ENCODE results near the gene DOCK9.

DNA sequence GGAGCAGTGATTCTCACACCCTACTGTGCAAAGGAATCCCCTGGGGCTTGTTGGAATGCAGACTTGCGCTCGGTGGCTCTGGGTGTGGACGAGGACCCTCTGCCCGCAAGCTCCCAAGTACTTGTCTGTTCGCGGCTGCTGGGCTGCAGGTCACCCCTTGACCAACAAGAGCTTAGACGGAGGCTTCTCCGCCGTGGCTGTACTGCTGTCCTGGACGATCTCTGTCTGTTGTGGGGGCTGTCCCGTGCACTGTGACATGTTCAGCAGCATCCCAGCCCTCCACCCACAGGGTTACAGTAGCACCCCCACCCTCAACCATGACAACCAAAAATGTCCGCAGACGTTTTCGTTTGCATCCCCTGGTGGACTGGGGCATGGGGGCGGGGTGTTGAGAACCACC, 202.5 kb downstream of the DOCK9 start:
- no peak for TF ChIP-seq POLR2A (IDR thresholded peaks at IDR 0.05)
- TF ChIP-seq, protein P1, sequence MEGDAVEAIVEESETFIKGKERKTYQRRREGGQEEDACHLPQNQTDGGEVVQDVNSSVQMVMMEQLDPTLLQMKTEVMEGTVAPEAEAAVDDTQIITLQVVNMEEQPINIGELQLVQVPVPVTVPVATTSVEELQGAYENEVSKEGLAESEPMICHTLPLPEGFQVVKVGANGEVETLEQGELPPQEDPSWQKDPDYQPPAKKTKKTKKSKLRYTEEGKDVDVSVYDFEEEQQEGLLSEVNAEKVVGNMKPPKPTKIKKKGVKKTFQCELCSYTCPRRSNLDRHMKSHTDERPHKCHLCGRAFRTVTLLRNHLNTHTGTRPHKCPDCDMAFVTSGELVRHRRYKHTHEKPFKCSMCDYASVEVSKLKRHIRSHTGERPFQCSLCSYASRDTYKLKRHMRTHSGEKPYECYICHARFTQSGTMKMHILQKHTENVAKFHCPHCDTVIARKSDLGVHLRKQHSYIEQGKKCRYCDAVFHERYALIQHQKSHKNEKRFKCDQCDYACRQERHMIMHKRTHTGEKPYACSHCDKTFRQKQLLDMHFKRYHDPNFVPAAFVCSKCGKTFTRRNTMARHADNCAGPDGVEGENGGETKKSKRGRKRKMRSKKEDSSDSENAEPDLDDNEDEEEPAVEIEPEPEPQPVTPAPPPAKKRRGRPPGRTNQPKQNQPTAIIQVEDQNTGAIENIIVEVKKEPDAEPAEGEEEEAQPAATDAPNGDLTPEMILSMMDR (IDR thresholded peaks at IDR 0.05), result no peak

All from right lobe of liver (tissue), 4 donors.